SIG-M5 treated with dmso at 0.1 percent for 504 hours (cell line): Measurements from ENCODE around the gene CSF3.

Experiments used
- DNase-seq: peaks from one replicate; lab custom pipeline; 2025; ENCODE audit not compliant: unreplicated experiment; lab: John Stamatoyannopoulos, UW

CSF3 gene

GRCh38 chr17:40059729-40060475 is 44.7 kb downstream of the CSF3 start:
- no peak for DNase-seq

DNA sequence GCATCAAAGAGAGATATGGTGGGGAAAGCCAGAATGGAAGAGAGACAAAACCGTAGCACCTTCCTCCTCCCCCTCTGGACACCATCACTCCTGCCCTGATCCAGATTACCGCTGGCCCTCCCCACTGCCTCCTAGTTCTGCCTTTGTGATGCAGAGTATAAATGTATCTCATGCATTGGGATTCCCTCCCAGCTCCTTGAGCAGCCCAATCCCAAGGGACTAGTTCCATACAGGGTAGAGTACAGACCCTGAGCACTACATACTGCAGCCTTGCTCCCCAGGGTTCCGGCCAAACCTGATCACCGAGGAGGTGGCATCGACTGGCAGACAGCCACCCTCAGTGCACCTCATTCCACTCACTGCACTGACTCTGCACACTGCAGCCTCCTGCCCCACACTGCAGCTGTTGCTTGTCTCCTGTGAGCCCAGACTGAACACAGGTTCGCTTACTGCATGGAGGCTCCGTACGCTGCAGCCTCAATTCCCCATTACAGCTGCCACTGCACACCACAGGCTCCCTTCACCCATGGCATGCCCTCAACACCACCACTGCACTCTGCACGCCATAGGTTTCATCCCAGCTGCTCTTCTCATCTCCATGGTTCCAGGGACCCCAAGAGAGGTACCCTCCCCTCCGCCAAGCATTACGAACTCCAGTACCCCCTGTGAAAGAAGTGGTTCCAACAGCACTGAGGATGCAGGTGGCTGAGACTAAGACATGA is 45.8 kb downstream of the CSF3 start:
- DNase-seq = no peak

GRCh38 chr17:40061609-40062038 is 46.4 kb downstream of the CSF3 start:
- DNase-seq = no peak

GRCh38 chr17:40062329-40063186 is 47.3 kb downstream of the CSF3 start, which contains the start of gene THRA:
Gene THRA, plus strand, starts transcription at chr17:40062965. Its CDS starts 11,524 bp downstream, at chr17:40074489.
- DNase-seq = peak; percentile 67

DNA sequence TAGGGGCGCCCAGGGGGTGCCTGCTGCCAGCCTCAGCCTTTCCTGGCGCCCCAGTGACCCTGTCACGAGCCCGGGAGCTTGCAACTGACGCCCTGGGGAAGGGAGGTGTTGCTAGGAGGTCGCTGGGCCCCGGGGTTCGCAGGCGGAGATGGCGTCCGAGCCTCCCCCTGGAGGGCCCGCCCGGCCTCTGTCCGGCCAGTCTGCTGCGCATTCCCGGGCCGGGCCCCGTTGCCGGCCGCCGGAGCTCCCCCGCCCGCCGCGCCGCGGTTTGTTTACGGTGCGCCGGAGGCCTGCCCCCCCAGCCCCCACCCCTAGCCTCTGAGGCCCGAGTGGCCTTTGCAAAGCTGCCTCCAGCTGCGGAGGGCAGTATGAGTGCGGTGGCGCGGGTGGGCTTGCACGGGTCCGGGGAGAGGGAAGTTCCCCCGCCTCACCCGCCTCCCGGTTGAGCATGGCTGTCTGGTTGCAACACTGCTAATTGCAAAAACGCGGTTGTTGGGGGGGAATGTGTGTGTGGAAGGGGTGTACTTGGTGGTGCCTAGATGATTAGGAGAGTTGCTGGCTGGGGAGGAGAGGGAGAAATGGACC is 48.0 kb downstream of the CSF3 start:
- peak; percentile 91 for DNase-seq

DNA sequence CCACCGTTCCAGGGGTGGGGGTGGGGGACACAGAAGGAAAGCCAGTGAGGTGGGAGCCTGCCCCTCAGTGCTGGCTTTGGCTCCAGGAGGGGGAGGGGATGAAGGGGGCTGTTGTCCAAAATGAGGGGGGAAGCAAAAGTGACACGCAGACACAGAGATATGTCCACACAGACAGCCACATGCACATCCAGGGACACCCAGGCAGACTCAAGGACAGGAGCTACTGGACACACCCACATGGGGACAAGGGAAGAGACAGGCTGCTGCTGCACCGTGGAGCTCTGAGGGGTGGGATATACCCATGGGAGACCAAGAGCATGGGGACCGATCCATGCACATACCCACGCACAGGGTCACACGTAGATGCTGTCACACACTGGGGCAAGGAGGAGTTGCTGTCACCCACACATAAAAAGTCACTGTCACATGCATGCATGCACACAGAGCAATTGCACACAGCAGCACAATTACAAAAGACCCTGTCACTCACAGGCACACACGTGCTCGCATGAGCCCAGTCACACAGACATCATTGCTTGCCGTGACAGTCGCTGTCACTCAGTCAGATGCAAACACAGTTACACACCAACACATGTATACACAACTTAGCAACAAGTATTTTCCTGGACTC is 48.8 kb downstream of the CSF3 start:
- no peak for DNase-seq

DNA sequence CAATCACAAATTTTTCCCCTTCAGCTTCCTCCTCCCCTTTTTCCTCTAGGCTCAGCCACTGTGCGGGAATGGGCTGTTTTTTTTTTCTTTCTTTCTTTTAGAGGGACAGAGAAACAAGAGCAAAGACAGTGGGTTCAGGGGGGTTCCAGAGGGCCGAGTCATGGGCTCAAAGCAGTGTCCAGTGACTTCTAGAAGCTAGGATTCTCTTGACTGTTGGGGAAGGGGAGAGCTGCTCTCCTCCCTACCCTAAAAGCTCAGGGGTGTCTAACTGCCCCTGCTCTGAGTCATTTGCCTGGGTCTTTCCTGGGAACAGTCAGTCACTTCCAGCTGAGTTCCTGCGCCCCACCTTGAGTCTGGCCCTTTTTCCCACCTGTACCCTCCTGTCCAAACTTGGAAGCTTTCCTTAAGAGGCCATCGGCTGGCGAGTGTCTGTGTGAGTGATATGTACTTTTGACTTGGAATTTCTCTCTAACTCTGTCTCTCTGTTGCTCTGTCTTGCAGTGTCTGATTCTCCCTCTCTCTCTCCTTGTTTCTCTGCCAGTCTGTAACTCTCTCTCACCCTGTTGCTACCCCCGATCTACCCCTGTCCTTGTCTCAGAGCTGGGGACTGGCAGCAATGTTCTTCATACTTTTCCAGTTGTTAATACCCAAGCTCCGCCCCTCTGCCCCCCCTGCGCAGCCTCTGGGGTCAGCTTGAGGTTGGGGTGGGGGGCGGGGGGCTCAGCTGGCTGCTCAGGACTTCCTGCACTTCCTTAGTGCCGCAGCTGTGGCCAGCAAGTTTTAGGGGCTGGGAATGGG is 49.9 kb downstream of the CSF3 start:
- DNase-seq = no peak

DNA sequence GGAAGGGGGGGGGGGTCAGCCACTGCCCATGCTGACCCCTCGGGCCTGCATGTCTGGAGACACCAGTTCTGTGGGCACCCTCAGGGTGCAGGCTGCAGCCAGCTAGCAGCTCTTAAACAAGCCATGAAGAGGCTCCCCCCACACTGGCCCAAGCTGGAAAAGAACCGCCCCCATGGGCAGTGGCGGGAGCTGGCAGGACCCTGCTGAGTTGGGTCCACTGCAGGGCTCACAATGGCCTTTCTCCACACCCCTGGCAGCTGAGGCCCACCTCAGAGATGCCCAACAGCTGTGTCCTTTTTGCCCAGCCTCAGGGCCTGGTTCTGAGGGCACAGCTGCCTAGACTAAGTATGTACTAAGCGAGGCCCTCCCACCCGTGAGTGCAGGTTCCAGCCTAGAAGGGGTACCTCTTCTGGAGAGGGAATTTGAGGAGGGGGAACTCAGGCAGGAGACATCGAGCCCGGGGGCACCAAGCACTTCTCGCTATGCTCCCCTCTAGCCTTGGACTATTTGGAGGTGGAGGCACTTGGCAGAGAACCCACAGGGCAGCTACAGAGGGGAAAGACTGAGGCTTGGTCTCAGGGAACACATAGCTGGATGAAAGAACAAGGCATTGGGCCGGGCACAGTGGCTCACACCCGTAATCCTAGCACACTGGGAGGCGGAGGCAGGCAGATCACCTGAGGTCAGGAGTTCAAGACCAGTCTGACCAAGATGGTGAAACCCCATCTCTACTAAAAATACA is 50.7 kb downstream of the CSF3 start:
- no peak for DNase-seq
